Activated T-cell treated with anti-CD3 and anti-CD28 coated beads, Interleukin-2, amount 50 U/mL, for 4 hours (primary cell): ENCODE measurements around the gene RNF126. TPM values are rescaled to one million over a fixed set of nuclear protein-coding genes. Genes with fewer than 3 reads are reported as not detected.
"Not testable (repeated sequence)": the region's sequence is repeated elsewhere in the genome, so short reads cannot be mapped to it uniquely, and the experiment has no call there.

Experiments
- ATAC-seq, 2 donors: fragments of 200-7000 bp; cut with Tn5 transposase; one replicate each; pipeline ENCODE4 v1.10.0; 2021
- DNase-seq: peaks from one replicate; pipeline ENCODE4 v3.0.0-alpha.2; 2020
- H3K27me3 Mint-ChIP-seq: one replicate; pipeline ENCODE4 v1.8.0; 2021; ENCODE audit warnings: low read depth, mixed read lengths
- H3K36me3 Mint-ChIP-seq: one replicate; pipeline ENCODE4 v1.8.0; 2022; ENCODE audit warnings: mixed read lengths; ENCODE audit not compliant: insufficient read depth
- H3K4me1 Mint-ChIP-seq: one replicate; pipeline ENCODE4 v1.8.0; 2021; ENCODE audit warnings: low read depth, mixed read lengths
- H3K4me3 Mint-ChIP-seq: one replicate; pipeline ENCODE4 v1.8.0; 2021; ENCODE audit warnings: mild to moderate bottlenecking, moderate library complexity, mixed read lengths
- H3K9me3 Mint-ChIP-seq: one replicate; pipeline ENCODE4 v1.8.0; 2021; ENCODE audit warnings: mixed read lengths
- total RNA-seq, 3 donors: library from RNA; stranded (reverse); gene quantifications; one replicate each; pipeline ENCODE4 v1.2.1, GENCODE V29; 2021

RNF126 gene
- total RNA-seq, 3 donors from 2014 or later = 144 to 162 (median 147) TPM

- peaks cover 6% of the 10 kb centered on the region for H3K4me1 Mint-ChIP-seq
- ATAC-seq (no peak), DNase-seq (no peak)
- H3K9me3 Mint-ChIP-seq = no peaks in the 10 kb centered on the region
- H3K27me3 Mint-ChIP-seq = peaks cover 24% of the 10 kb centered on the region
- H3K4me3 Mint-ChIP-seq = no peak overlapping the region
- H3K36me3 Mint-ChIP-seq = no peaks in the 10 kb centered on the region
These were observed 14.8 kb upstream of the RNF126 start for GRCh38 chr19:677601-678436.

- DNase-seq (no peak), ATAC-seq (no peak)
- Mint-ChIP-seq H3K4me3 (no peak overlapping the region), H3K9me3 (no peaks in the 10 kb centered on the region), H3K27me3 (peaks cover 24% of the 10 kb centered on the region), H3K4me1 (peaks cover 6% of the 10 kb centered on the region), H3K36me3 (no peaks in the 10 kb centered on the region)
These were observed 14.2 kb upstream of the RNF126 start for GRCh38 chr19:677201-677600.

GRCh38 chr19:676339-677105 lies 13.5 kb upstream of the RNF126 start, which contains the start of gene FSTL3:
TSS of gene FSTL3 (plus strand) at chr19:676392. CDS start at chr19:676424, 32 bp downstream.
- ATAC-seq (no peak), DNase-seq (no peak)
- Mint-ChIP-seq H3K4me1 (peaks cover 6% of the 10 kb centered on the region), H3K27me3 (peaks cover 24% of the 10 kb centered on the region), H3K4me3 (no peak within 1 kb of the TSS), H3K36me3 (no peaks in the 10 kb centered on the region), H3K9me3 (no peaks in the 10 kb centered on the region)

- DNase-seq (no peak), ATAC-seq (no peak)
- H3K27me3 Mint-ChIP-seq = peaks cover 24% of the 10 kb centered on the region
- H3K36me3 Mint-ChIP-seq = no peaks in the 10 kb centered on the region
- peaks cover 6% of the 10 kb centered on the region for H3K4me1 Mint-ChIP-seq
- H3K4me3 Mint-ChIP-seq = no peak overlapping the region
- no peaks in the 10 kb centered on the region for H3K9me3 Mint-ChIP-seq
These were observed 13.0 kb upstream of the RNF126 start for GRCh38 chr19:676007-676338.

GRCh38 chr19:674282-675151 lies 11.5 kb upstream of the RNF126 start:
- no peaks in the 10 kb centered on the region for H3K9me3 Mint-ChIP-seq
- peaks cover 24% of the 10 kb centered on the region for H3K27me3 Mint-ChIP-seq
- H3K4me1 Mint-ChIP-seq = peaks cover 6% of the 10 kb centered on the region
- no peaks in the 10 kb centered on the region for H3K36me3 Mint-ChIP-seq
- H3K4me3 Mint-ChIP-seq = no peak overlapping the region
- ATAC-seq (no peak), DNase-seq (no peak)

- peak in 1 of 2 donors; percentile 46 for ATAC-seq
- H3K9me3 Mint-ChIP-seq = no peaks in the 10 kb centered on the region
- H3K27me3 Mint-ChIP-seq = peaks cover 18% of the 10 kb centered on the region
- H3K4me1 Mint-ChIP-seq = peaks cover 2% of the 10 kb centered on the region
- no peaks in the 10 kb centered on the region for H3K36me3 Mint-ChIP-seq
- H3K4me3 Mint-ChIP-seq = no peak overlapping the region
- DNase-seq = no peak
These were observed 7.6 kb upstream of the RNF126 start for GRCh38 chr19:670609-671075.

GRCh38 chr19:668675-669434 lies 5.8 kb upstream of the RNF126 start:
- ATAC-seq, H3K27me3 Mint-ChIP-seq, DNase-seq, H3K36me3 Mint-ChIP-seq, H3K9me3 Mint-ChIP-seq, H3K4me3 Mint-ChIP-seq, H3K4me1 Mint-ChIP-seq: not testable (repeated sequence)

- not testable (repeated sequence) for H3K36me3 Mint-ChIP-seq, H3K9me3 Mint-ChIP-seq, H3K27me3 Mint-ChIP-seq, H3K4me3 Mint-ChIP-seq, ATAC-seq, DNase-seq
- peaks cover 13% of the 10 kb centered on the region for H3K4me1 Mint-ChIP-seq
These were observed 4.1 kb upstream of the RNF126 start for GRCh38 chr19:666985-667573.

- H3K27me3 Mint-ChIP-seq = peaks cover 3% of the 10 kb centered on the region
- peaks cover 1% of the 10 kb centered on the region for H3K36me3 Mint-ChIP-seq
- peak overlapping the region; percentile 65 for H3K4me3 Mint-ChIP-seq
These were observed 2.0 kb upstream of the RNF126 start for GRCh38 chr19:664913-665443.

GRCh38 chr19:663682-664117 lies 686 bp upstream of the RNF126 start:
- ATAC-seq = no peak
- Mint-ChIP-seq H3K36me3 (peaks cover 3% of the 10 kb centered on the region), H3K4me3 (peak overlapping the region; percentile 75), H3K27me3 (no peaks in the 10 kb centered on the region), H3K4me1 (peaks cover 32% of the 10 kb centered on the region), H3K9me3 (no peaks in the 10 kb centered on the region)
- no peak for DNase-seq

More at GRCh38 chr19:664913-665443, 2.0 kb upstream of the RNF126 start:
- no peak for ATAC-seq
- peak; percentile 83 for DNase-seq
- H3K9me3 Mint-ChIP-seq = no peaks in the 10 kb centered on the region
- peaks cover 22% of the 10 kb centered on the region for H3K4me1 Mint-ChIP-seq

GRCh38 chr19:662207-662961 lies 630 bp downstream of the RNF126 start:
- Mint-ChIP-seq H3K4me1 (peaks cover 40% of the 10 kb centered on the region), H3K9me3 (no peaks in the 10 kb centered on the region), H3K27me3 (no peaks in the 10 kb centered on the region), H3K4me3 (peak overlapping the region; percentile 96), H3K36me3 (peaks cover 3% of the 10 kb centered on the region)
- DNase-seq (peak; percentile 68), ATAC-seq (peak; percentile 36 to 37)

- DNase-seq (peak; percentile 53), ATAC-seq (peak; percentile 25 to 38)
- Mint-ChIP-seq H3K36me3 (peaks cover 3% of the 10 kb centered on the region), H3K4me1 (peaks cover 45% of the 10 kb centered on the region), H3K4me3 (peak overlapping the region; percentile 96), H3K9me3 (no peaks in the 10 kb centered on the region), H3K27me3 (no peaks in the 10 kb centered on the region)
These were observed 1.4 kb downstream of the RNF126 start for GRCh38 chr19:661427-662196.
